Esophagus squamous epithelium (tissue), 4 donors: ENCODE results near the gene LEFTY2.

Experiments used
- CTCF ChIP-seq, 6 experiments: fragments of 450-650 bp in 4 of 6; fragments of 200-600 bp in 2 of 6; sonication (generic) in 2 of 6; IDR thresholded peaks; one replicate each; pipeline ENCODE4 v1.5.1; 2016 to 2019; ENCODE audit warnings: antibody characterized with exemption in 6 of 6, mild to moderate bottlenecking in 4 of 6, moderate library complexity in 4 of 6
- POLR2A ChIP-seq, 4 donors: fragments of 450-650 bp; IDR thresholded peaks; one replicate each; pipeline ENCODE4 v1.6.1; 2017; ENCODE audit warnings: antibody characterized with exemption in 4 of 4, mild to moderate bottlenecking in 4 of 4, moderate library complexity in 3 of 4

GRCh38 chr1:225891229-225891972 lies 49.6 kb downstream of the LEFTY2 start:
- TF ChIP-seq CTCF (IDR thresholded peaks at IDR 0.05) (no peak), POLR2A (IDR thresholded peaks at IDR 0.05) (no peak)
